GM21515 (cell line): ENCODE data around the gene SYNM.

Experiments used
- ATAC-seq: cut with Tn5 transposase; IDR thresholded peaks from one replicate; pipeline ENCODE4 v1.9.1; 2021; ENCODE audit not compliant: unreplicated experiment

SYNM gene

DNA sequence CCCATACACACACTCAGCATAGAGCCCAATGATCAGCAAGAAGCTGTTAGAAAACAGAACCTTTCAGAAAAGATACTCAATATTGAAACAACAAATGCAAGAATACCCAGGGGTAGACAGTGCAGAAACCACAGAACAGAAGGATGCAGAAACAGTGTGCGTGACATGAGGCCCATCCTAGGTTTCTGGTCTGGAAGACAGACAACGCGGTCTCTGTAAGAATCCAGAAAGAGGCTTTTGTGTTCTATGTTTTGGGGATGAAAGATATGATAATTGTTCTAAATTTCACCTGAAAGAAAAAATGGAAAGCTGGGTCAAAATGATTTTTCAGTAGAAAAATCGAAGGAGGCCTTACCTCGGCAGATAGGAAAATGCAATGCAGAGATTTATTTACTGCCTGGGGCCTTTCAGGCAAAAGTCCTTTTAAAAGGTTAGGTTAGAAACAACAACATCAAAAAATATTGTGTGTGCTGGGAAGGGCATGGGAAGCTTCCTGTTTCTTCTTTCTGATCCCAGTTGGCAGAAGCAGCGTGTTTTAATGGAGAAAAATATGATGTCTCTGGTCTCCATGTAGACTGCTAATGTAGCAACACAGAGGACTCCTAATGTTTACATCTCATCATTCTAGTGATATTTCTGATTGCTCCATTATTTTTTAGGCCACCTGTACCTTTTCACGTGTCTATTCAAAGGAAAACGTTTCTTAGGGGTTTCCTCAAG lies 17.0 kb downstream of the SYNM start:
- ATAC-seq, result no peak

DNA sequence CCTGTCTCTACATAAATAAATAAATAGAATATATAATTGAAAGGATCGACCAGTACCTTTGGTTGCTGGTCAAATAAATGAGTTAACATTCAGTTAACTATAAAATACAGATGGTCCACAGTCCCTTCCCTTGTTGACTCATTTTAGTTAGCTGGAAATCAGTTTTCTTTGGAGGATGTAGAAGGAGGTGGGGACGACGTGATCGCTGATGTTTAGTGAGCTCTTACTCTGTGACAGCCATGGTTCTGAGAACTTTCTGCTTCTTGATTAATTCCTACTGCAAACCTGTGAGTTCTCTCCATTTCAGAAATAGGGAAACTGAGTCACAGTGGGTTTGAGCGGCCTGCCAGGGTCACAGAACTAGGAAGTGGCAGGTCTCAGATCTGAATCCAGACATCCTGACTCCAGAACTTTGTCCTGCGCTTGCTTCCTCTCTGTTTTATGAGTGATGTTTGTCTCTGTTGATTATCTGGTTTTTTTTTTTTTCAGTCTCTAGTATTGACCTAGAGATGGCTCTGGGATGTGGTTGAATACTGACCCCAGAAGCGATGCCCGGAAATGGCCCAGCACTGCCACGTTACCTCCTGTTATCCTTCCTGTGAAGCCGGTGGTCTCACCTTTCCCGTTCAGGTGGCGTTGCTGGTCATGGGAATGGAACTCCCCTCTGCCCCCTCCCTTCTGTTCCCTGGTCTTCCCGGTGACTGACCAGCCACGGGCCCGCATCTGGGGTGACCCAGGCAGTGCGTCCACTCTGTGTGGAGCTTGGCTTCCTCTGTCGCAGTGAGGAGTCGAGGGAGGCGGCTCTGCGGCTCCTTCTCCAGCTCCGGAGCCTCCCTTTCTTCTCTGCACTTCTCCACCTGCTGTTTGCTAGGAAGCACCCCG lies 18.2 kb downstream of the SYNM start:
- ATAC-seq, result no peak

DNA sequence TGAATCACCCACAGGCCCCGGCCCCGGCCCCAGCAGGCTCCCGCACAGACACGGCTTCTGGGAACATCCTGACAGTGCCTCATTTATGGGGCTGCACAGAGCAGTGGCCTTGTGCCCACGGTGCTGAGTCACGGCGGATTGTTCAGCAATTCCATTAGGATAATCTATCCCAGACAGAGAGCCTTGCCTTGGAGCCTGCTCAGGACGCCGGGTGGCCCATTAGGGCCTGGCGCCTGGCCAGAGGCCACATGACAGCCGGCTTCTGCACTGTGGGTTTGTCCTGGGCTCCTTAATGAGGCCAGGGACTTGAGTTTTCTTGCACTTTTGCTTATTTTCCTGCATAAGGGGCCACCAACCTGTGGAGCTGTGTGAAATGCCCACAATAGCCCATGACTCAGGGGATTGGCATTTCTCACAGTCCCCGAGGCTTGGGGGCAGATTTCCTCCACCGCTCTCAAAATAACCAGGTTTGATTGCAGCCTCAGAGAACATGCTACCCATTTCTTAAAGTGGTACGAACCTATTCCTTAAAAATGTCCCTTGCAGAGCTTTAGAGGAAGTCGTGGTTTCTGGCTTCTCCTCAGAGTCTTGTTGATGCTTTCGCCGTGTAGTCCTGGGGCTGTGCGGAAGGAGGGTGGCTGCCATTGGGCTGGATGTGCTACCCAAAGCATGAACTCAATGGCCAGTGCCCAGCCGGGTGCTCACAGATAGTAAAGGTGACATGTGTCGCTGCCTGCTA lies 19.0 kb downstream of the SYNM start:
- no peak for ATAC-seq

DNA sequence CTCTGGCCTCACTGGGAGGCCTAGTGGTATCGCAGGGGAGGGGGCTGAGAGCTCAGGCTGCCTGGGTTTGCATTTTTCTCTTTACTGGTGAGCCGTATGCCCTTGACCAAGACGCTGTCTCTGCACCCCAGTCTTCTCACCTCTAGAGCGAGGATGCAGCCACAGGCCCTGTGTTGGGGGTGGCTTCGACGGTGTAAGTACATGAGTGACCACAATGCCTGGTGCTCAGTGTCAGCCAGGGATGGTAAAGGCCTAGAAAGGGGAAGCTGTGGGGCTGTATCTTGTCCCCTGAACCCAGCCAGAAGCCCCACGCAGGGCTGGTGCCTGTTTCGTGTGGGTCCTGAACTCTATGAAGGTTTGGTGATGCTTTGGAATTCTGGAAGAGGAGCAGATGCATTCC lies 19.8 kb downstream of the SYNM start:
- no peak for ATAC-seq

DNA sequence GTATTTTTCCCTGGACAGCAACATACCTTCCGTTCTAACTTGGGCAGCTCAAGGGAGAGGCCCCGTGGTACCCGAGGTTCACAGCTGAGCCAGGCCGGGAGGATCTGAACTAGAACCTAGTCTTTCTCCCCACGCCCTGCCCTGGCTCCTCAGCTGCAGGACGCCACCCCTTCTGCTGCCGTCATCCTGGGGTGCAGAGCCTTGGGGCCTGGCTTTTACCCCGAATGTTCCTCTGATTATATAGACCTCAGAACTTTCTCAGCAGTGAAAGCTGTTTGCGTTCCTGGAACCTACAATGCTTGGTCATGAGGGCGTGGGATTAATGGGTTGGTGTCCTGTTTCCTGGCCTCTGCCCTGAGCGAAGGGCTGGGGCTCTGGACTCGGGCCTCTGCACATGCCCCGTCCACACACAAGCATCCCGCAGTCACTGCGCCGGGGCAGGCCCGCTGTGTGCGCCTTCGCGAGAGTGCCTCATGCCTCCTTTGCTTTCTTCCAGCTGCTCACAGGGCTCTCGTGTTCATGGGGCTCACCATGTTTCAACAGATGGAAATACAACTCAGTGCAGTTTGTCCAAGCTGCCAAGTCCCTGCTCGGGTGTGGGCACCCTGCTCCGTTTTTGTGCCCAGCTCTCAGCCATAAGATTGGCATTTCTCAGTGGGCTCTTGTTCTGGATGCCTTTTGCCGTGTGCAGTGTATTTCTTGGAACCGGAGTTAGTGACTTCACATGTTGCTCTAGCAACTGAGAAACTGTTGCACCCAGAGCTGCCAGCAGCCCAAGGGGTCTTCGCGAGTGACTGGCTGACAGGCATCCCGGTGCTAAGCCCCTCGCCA lies 20.4 kb downstream of the SYNM start:
- ATAC-seq, result no peak

DNA sequence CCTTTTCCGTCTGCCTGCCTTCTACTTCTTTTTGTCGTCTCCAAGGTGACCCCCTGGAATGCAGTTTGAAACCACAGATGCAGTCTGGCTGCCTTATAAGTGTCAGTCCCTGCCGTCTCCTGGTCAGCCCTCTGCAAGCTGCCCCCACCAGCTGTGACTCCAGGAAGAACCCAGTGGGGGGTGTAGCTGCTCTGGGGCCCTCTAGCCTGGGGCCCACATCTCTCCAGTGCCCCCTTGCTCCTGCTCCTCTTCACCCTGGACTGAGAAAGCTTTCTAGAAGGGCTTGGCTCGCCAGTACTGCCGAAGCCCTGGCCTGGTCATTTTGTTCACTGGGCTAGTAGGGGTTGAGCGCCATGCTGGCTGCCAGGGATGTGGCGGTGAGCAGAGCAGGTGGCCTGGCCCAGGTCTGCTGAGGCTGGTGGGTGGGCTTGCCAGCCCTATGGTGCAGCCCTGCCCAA lies 21.3 kb downstream of the SYNM start:
- ATAC-seq, result no peak

- ATAC-seq, result no peak
Measured at GRCh38 chr15:99126930-99127329, 22.1 kb downstream of the SYNM start.

GRCh38 chr15:99127773-99128172 lies 22.9 kb downstream of the SYNM start:
- no peak for ATAC-seq

DNA sequence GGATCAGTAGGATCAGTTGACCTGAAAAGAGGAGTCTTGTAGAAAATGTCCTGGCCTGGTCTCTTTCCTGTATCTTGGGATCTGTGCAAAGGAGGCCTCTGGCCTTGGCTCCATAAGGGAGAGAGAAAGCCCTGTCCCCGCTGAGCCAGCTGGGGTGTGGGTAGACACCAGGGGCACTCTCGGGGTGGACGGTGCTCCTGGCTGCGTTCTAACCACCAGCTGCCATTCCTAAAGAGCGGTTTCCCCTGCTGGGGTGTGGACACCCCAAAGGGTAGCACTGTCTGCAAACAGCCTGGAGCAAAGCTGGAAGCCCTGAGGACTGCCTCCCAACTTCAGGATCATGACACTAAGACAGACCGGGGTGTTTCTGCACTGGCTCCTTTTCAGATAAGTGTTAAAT lies 23.5 kb downstream of the SYNM start:
- ATAC-seq, result no peak

DNA sequence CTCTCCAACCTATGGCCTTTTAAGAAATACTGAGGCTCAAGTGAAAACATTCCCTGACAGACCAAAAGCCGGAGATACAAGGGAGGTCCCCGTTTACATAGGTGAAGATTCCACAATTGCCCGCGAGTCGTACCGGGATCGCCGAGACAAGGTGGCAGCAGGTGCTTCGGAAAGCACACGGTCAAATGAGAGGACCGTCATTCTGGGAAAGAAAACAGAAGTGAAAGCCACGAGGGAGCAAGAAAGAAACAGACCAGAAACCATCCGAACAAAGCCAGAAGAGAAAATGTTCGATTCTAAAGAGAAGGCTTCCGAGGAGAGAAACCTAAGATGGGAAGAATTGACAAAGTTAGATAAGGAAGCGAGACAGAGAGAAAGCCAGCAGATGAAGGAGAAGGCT lies 24.8 kb downstream of the SYNM start:
- ATAC-seq, result no peak

- no peak for ATAC-seq
Measured at GRCh38 chr15:99130314-99130713, 25.4 kb downstream of the SYNM start.

DNA sequence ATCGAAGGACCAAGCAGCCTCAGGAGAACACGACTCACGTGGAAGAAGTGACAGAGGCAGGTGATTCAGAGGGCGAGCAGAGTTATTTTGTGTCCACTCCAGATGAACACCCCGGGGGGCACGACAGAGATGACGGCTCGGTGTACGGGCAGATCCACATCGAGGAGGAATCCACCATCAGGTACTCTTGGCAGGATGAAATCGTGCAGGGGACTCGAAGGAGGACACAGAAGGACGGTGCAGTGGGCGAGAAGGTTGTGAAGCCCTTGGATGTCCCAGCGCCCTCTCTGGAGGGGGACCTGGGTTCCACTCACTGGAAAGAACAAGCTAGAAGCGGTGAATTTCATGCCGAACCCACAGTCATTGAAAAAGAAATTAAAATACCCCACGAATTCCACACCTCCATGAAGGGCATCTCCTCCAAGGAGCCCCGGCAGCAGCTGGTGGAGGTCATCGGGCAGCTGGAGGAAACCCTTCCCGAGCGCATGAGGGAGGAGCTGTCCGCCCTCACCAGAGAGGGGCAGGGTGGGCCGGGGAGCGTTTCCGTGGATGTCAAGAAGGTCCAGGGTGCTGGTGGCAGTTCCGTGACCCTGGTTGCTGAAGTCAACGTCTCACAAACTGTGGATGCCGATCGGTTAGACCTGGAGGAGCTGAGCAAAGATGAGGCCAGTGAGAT lies 26.0 kb downstream of the SYNM start:
- no peak for ATAC-seq

DNA sequence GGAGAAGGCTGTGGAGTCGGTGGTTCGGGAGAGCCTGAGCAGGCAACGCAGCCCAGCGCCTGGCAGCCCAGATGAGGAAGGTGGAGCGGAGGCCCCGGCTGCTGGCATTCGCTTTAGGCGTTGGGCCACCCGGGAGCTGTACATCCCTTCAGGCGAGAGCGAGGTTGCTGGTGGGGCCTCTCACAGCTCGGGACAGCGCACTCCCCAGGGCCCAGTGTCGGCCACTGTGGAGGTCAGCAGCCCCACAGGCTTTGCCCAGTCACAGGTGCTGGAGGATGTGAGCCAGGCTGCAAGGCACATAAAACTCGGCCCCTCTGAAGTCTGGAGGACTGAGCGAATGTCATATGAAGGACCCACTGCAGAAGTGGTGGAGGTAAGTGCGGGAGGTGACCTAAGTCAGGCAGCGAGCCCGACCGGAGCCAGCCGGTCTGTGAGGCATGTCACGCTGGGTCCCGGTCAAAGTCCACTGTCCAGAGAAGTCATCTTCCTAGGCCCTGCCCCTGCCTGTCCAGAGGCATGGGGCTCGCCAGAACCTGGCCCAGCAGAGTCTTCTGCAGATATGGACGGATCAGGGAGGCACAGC lies 26.7 kb downstream of the SYNM start:
- ATAC-seq, result no peak

DNA sequence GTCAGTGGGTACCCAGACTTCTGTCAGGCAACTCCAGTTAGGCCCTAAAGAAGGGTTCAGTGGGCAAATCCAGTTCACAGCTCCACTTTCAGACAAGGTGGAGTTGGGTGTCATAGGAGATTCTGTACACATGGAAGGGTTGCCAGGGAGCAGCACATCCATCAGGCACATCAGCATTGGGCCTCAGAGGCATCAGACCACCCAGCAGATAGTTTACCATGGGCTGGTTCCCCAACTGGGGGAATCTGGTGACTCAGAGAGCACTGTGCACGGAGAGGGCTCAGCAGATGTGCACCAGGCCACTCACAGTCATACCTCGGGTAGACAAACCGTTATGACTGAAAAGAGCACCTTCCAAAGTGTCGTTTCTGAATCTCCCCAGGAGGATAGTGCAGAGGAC lies 27.2 kb downstream of the SYNM start:
- ATAC-seq, result no peak

DNA sequence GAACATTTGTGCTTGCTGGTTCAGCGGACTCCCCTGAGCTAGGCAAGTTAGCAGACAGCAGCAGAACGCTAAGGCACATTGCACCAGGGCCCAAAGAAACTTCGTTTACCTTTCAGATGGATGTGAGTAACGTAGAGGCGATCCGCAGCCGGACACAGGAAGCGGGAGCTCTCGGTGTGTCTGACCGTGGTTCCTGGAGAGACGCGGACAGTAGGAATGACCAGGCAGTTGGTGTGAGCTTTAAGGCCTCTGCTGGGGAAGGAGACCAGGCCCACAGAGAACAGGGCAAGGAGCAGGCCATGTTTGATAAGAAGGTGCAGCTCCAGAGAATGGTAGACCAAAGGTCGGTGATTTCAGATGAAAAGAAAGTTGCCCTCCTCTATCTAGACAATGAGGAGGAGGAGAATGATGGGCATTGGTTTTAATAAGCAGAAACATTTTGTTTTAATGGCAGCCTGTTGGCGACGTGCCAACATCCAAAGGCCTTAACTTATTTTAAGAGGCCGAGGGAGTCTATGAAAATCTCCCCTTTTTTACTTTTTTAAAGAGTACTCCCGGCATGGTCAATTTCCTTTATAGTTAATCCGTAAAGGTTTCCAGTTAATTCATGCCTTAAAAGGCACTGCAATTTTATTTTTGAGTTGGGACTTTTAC lies 27.9 kb downstream of the SYNM start:
- no peak for ATAC-seq

- ATAC-seq, result no peak
Measured at GRCh38 chr15:99134317-99134821, 29.5 kb downstream of the SYNM start.

DNA sequence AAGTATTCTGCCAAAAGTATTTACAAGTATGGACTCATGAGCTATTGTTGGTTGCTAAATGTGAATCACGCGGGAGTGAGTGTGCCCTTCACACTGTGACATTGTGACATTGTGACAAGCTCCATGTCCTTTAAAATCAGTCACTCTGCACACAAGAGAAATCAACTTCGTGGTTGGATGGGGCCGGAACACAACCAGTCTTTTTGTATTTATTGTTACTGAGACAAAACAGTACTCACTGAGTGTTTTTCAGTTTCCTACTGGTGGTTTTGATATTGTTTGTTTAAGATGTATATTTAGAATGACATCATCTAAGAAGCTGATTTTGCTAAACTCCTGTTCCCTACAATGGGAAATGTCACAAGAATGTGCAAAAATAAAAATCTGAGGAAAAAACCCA lies 30.3 kb downstream of the SYNM start:
- ATAC-seq, result peak; percentile 74

DNA sequence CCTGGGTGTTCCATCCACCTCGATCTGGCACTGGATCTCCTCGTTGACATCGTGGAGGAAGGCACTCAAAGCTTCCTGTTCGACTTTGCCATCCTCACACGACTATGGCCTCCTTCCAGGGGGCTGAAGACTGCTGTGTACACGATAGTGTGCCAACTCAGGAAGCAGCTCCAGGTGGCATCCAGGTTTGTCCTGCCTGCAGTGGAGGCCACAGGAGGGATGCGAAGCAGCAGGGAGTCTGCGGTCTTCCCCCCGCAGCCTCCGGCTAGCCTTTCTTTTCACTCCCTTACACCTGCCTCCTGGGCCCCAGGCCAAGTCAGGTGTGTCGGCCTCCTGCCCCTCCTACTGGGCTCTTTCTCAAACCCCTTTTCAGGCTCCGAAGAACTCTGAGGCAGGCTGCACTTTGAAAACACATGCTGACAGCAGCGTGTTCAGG lies 32.2 kb downstream of the SYNM start:
- ATAC-seq, result no peak

GRCh38 chr15:99137877-99138276 lies 33.0 kb downstream of the SYNM start:
- no peak for ATAC-seq
